ENCODE results near the gene IER5L. TPM values are rescaled to one million over a fixed set of nuclear protein-coding genes. Genes with fewer than 3 reads are reported as not detected.

Gene IER5L
- total and polyA plus RNA-seq, 2 of the 8 experiments (the other 6 are each of a cell fraction or from before 2014, with no cell fraction given), result 0.65 to 1.0 TPM

- no peak for TF ChIP-seq FOSL1 (IDR thresholded peaks at IDR 0.05; ENCODE audit: insufficient read depth, low read depth, low read length)
- no peak; the same call in 1 of the 2 replicates for TF ChIP-seq JUND (IDR thresholded peaks at IDR 0.05; ENCODE audit: low read length)
- no peak for TF ChIP-seq CHD1 (IDR thresholded peaks at IDR 0.05; ENCODE audit: low read depth, low read length)
- no peak for TF ChIP-seq TAF1 (IDR thresholded peaks at IDR 0.05; ENCODE audit: low read depth, low read length)
- no peak for TF ChIP-seq RAD21 (IDR thresholded peaks at IDR 0.05 in 1 of 2, conservative IDR thresholded peaks at IDR 0.05 in 1 of 2; ENCODE audit: low read depth in 2 of 2, low read length in 2 of 2)
These were observed 714 bp upstream of the IER5L start (continued) for GRCh38 chr9:129178568-129179382.
